ENCODE results near the gene TDRD15. TPM values are rescaled to one million over a fixed set of nuclear protein-coding genes. Genes with fewer than 3 reads are reported as not detected.

Gene TDRD15
- total RNA-seq, 1 donor = not detected

DNA sequence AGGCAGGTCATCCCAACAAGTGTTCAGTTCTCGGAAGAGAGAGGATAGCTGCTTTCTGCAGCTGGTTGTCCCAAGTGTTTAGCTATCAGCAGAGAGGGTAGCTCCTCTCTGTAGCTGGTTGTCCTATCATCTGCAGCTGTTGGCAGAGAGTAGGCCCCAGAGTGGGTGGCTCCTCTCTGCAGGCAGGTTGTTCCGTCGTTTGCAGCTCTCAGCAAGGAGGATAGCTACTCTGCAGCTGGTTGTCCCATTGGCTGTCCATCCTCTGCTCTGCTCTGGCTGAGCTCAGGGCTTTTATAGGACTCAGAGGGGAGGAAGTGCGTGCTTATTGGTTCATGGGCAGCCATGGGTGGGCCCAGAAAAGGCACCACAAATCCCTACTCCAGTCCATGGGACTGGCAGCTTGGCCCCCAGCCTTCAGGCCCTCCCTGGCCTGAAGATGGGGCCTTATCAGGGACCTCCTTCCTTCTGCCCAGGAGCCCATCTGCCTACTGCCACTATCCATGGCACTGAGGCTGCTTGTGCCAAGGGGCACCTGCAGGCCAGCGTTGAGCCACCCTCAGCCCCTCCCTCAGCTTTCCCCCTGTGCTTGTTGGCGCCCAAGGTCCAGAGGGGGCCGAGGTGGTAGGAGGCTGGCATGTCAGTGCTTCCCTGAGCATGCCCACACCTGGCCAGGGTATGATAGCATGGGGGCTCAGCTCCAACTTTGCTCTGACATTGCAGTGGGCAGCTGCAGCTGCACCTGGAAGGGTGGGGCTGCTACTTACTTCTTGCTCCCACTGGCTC is 38.3 kb downstream of the TDRD15 start:
- no peak for TF ChIP-seq CTCF (IDR thresholded peaks at IDR 0.05; ENCODE audit: insufficient read depth, low read length)
- DNase-seq (ENCODE audit: low read depth) = no peak
- H3K4me3 ChIP-seq (ENCODE audit: low read depth, low read length) = no peak overlapping the region

DNA sequence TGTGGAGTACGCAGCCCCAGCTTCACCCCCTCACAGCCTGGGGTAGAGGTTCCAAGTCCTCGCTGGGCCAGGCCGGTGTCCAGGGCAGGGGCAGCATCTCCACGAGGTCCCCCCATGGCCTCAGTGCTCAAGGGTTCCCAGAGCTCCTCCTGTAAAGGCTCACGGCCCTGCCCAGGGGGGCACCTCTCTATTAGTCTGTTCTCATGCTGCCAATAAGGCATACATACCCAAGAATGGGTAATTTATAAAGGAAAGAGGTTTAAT is 38.8 kb downstream of the TDRD15 start:
- no peak for DNase-seq (ENCODE audit: low read depth)
- no peak overlapping the region for H3K4me3 ChIP-seq (ENCODE audit: low read depth, low read length)
- TF ChIP-seq CTCF (IDR thresholded peaks at IDR 0.05; ENCODE audit: insufficient read depth, low read length) = no peak

DNA sequence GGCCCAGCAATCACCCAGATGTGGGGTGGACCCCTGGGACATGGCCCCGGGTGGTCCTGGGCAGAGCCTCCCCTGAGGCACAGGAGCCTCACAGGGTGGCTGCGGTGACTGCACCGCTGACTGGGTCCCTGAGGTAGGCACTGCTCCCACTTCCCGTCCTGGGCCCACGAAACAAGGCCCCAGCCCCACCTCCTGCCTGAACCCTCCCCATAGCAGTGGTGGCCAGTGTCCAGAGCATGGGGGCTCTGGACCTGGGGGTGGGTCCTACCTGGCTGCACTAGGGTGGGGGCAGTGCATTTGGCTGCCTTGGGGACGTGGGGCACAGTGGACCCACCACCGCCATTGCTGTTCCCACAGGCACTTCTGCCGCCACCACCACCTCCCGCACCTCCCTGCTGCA is 39.4 kb downstream of the TDRD15 start:
- no peak for TF ChIP-seq CTCF (IDR thresholded peaks at IDR 0.05; ENCODE audit: insufficient read depth, low read length)
- DNase-seq (ENCODE audit: low read depth) = no peak
- H3K4me3 ChIP-seq (ENCODE audit: low read depth, low read length) = no peak overlapping the region

GRCh38 chr2:21165350-21165749 is 41.6 kb downstream of the TDRD15 start:
- TF ChIP-seq CTCF (IDR thresholded peaks at IDR 0.05; ENCODE audit: insufficient read depth, low read length) = no peak
- no peak for DNase-seq (ENCODE audit: low read depth)
- H3K4me3 ChIP-seq (ENCODE audit: low read depth, low read length) = no peak overlapping the region

DNA sequence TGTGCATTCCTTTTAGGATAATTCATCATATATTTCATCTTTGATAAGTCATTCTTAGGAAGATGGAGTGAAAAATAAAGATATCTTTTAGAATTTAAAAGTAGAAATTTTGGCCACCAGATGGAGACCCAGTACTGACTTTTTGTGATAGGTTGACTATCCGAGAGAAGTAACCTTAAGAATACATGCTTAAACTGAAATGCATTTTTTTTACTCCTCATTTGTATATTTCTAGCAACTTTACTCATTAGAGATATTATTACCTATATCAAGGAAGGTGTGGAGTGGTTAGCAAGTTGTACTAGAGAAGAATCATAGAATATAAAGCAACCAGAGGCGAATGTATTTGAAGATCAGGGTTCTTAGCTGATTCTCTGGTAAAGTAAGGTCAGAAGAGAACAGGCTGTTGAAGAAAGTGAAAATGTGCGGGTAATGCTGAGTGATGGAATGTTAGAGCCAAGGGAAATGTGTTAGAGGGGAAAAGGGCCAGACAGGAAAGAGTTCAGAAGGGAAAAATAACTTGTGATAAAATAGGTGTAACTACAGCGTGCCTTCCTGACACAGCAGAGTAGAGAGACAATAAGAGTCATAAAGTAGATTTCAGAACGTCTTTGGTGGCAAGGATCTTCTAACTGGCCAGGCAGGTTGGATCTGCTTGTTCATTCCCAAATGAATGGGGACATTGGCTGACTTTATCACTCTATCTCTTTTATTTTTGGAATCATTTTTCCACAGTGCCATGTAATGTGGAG is 52.3 kb downstream of the TDRD15 start:
- H3K4me3 ChIP-seq (ENCODE audit: low read depth, low read length) = no peak overlapping the region
- DNase-seq (ENCODE audit: low read depth) = no peak
- no peak for TF ChIP-seq CTCF (IDR thresholded peaks at IDR 0.05; ENCODE audit: insufficient read depth, low read length)

- no peak for TF ChIP-seq CTCF (IDR thresholded peaks at IDR 0.05; ENCODE audit: insufficient read depth, low read length)
- H3K4me3 ChIP-seq (ENCODE audit: low read depth, low read length) = no peak overlapping the region
Observed at GRCh38 chr2:21181957-21182356, 58.2 kb downstream of the TDRD15 start.

More at GRCh38 chr2:21181957-21182356, 58.2 kb downstream of the TDRD15 start:
- DNase-seq (ENCODE audit: low read depth) = no peak

All from fibroblast of the aortic adventitia (primary cell).